HEK293T (cell line): ENCODE data around the gene SLC4A8.
A peak's percentile ranks its signal among the peaks of the same experiment; 100 is the strongest.

Experiments
- CTCF ChIA-PET: fragments of 350-600 bp; formaldehyde crosslinking; extraction: SDS; loops from one replicate; lab custom pipeline; 2021; ENCODE audit warnings: antibody characterized with exemption, inconsistent platforms; lab: Yijun Ruan, JAX
- POLR2A ChIA-PET: fragments of 350-600 bp; formaldehyde crosslinking; extraction: SDS; loops from one replicate; lab custom pipeline; 2020; ENCODE audit warnings: antibody characterized with exemption, inconsistent platforms; lab: Yijun Ruan, JAX
- DNase-seq: peaks from one replicate; pipeline ENCODE4 v3.0.0; 2012; ENCODE audit warnings: mixed read lengths; ENCODE audit errors: extremely low spot score
- ARNT ChIP-seq: fragments of 450-650 bp; IDR thresholded peaks from 2 replicates; pipeline ENCODE4 v1.6.1; 2017; ENCODE audit warnings: mild to moderate bottlenecking
- BHLHE40 ChIP-seq: fragments of 450-650 bp; IDR thresholded peaks from 2 replicates; pipeline ENCODE4 v1.6.1; 2016; ENCODE audit warnings: mild to moderate bottlenecking, moderate library complexity, borderline replicate concordance
- CTBP1 ChIP-seq: fragments of 450-650 bp; IDR thresholded peaks from 2 replicates; pipeline ENCODE4 v1.6.1; 2016; ENCODE audit warnings: borderline replicate concordance
- ELF4 ChIP-seq: fragments of 450-650 bp; IDR thresholded peaks from 2 replicates; pipeline ENCODE4 v1.6.1; 2017; ENCODE audit warnings: antibody characterized with exemption
- FOXA1 ChIP-seq: fragments of 450-650 bp; IDR thresholded peaks from 2 replicates; pipeline ENCODE4 v1.6.1; 2016; ENCODE audit warnings: mild to moderate bottlenecking
- FOXK2 ChIP-seq: fragments of 450-650 bp; IDR thresholded peaks from 2 replicates; pipeline ENCODE4 v1.6.1; 2016; ENCODE audit warnings: mild to moderate bottlenecking
- FOXM1 ChIP-seq: fragments of 450-650 bp; IDR thresholded peaks from 2 replicates; pipeline ENCODE4 v1.6.1; 2017; ENCODE audit warnings: mild to moderate bottlenecking, borderline replicate concordance
- HDGF ChIP-seq: fragments of 450-650 bp; IDR thresholded peaks from 2 replicates; pipeline ENCODE4 v1.6.1; 2017; ENCODE audit warnings: antibody characterized with exemption, borderline replicate concordance
- L3MBTL2 ChIP-seq: fragments of 450-650 bp; conservative IDR thresholded peaks from 2 replicates; pipeline ENCODE4 v1.6.1; 2016; ENCODE audit warnings: mild to moderate bottlenecking
- LEF1 ChIP-seq: fragments of 450-650 bp; IDR thresholded peaks from 2 replicates; pipeline ENCODE4 v1.6.1; 2017; ENCODE audit warnings: mild to moderate bottlenecking, borderline replicate concordance
- NFRKB ChIP-seq: fragments of 450-650 bp; IDR thresholded peaks from 2 replicates; pipeline ENCODE4 v1.6.1; 2016; ENCODE audit warnings: mild to moderate bottlenecking, moderate library complexity
- SP1 ChIP-seq: fragments of 450-650 bp; IDR thresholded peaks from 2 replicates; pipeline ENCODE4 v1.6.1; 2017
- SUZ12 ChIP-seq: fragments of 450-650 bp; IDR thresholded peaks from 2 replicates; pipeline ENCODE4 v1.6.1; 2016; ENCODE audit warnings: mild to moderate bottlenecking
- TARDBP ChIP-seq: fragments of 450-650 bp; IDR thresholded peaks from 2 replicates; pipeline ENCODE4 v1.6.1; 2016
- ZNF384 ChIP-seq: fragments of 450-650 bp; IDR thresholded peaks from 2 replicates; pipeline ENCODE4 v1.6.1; 2016
- TF ChIP-seq, protein P1 (sequence below): fragments of 450-650 bp; IDR thresholded peaks from 2 replicates; pipeline ENCODE4 v1.6.1; 2016

Gene SLC4A8

DNA sequence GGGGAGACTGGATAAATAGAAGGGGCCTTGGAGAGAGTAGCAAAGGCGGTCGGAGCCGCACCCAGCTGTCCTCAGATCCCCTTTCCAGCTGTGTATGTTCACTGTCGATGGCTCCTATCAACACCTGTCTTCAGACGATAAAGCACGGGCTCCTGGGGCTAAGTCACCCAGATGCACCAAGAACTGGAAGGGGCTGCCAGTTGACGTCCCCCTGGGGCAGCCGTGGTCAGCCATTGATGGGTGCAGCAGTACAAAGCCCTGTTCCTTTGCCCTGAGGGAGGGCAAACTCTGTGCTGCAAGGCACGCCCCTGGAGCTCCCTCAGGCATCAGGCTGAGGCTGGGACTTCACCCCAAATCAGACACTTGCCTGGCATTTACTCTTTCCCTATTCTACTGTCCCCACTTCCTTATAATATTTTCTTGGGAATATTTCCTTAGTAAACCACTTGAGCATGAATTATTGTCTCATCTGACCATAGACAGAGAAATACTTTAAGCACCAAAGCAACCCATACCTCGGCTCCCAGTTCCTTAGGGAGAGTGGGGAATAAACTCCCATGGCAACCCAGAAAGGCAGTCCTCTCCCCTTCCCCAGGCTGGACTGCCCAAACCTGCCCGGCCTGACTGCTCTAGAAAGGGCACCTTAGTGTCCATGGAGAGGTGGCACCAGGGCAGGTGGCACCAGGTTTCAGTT, 106.8 kb downstream of the SLC4A8 start:
- DNase-seq = no peak
- TF ChIP-seq ZNF384 = no peak
- TF ChIP-seq L3MBTL2 = no peak
- TF ChIP-seq ELF4 = no peak
- ChIA-PET CTCF (interaction anchor here (0.9 to 3.2 kb wide), 5 partner anchors 9 to 292 kb away, joined by 3 to 13 read pairs (median 7); no protein-coding TSS in a partner anchor), POLR2A (no interaction called here)

DNA sequence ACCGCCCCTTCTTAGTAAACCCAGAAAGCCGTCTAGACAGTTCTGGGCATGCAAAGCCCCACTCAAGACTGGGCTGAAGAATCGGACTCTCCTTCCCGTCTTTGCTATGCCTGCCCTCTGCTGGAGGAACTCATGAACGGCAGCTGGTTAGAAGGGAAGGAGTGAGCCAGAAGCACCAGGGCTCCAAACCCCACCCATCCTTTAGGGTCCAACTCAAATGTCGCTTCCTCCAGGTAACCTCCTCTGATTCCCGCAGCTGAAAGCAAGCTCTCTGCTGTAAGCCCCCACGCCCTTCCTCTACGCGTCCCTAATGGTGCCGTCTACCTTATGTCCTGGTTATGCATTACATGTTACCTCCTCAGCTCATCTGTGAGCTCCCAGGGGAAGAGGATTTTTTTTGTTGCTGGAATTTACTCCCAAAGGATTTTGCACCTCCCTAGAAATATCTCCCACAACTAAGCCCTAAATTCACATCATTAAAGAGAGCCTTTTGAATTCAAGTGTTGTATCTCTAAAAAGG, 107.4 kb downstream of the SLC4A8 start:
- POLR2A ChIA-PET = no interaction called here

DNA sequence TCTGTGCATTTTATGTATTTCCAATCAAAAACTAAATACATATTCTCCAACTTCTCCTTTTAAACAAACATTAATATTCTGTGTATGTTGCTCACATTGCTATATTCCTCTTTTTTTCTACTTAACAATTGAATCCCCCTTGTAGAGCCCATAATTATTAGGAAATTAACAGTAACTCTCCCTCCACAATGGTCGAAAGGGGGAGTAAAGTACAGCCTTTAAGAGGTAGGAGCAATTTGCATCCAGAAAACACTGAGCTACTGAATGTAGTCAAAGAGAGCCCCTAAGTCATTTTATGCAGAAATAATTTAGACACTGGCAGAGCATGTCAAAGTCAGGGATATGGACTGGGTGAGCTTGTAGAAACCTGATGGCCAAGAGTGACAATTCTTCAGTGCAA, 109.2 kb downstream of the SLC4A8 start:
- no peak for TF ChIP-seq CTBP1
- TF ChIP-seq TARDBP = no peak
- TF ChIP-seq L3MBTL2 = no peak
- no peak for TF ChIP-seq ARNT
- TF ChIP-seq ELF4 = no peak
- TF ChIP-seq SP1 = no peak
- TF ChIP-seq FOXA1 = no peak
- no peak for TF ChIP-seq ZNF384
- no peak for TF ChIP-seq HDGF
- TF ChIP-seq, protein P1, sequence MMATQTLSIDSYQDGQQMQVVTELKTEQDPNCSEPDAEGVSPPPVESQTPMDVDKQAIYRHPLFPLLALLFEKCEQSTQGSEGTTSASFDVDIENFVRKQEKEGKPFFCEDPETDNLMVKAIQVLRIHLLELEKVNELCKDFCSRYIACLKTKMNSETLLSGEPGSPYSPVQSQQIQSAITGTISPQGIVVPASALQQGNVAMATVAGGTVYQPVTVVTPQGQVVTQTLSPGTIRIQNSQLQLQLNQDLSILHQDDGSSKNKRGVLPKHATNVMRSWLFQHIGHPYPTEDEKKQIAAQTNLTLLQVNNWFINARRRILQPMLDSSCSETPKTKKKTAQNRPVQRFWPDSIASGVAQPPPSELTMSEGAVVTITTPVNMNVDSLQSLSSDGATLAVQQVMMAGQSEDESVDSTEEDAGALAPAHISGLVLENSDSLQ = no peak
- no peak for TF ChIP-seq FOXK2
- ChIA-PET POLR2A (no interaction called here), CTCF (interaction anchor here (0.5 to 0.8 kb wide), 9 partner anchors 9 to 1446 kb away, joined by 3 to 5 read pairs (median 3); no protein-coding TSS in a partner anchor)
- DNase-seq = no peak

More for the DNA sequence above, 107.4 kb downstream of the SLC4A8 start:
- CTCF ChIA-PET = interaction anchor here (0.6 to 2.1 kb wide), 5 partner anchors 10 to 292 kb away, joined by 3 to 13 read pairs (median 4); no protein-coding TSS in a partner anchor
- peak; percentile 80 for DNase-seq
- TF ChIP-seq BHLHE40 (no peak), NFRKB (no peak), FOXK2 (no peak)
- TF ChIP-seq, protein P1 = no peak

DNA sequence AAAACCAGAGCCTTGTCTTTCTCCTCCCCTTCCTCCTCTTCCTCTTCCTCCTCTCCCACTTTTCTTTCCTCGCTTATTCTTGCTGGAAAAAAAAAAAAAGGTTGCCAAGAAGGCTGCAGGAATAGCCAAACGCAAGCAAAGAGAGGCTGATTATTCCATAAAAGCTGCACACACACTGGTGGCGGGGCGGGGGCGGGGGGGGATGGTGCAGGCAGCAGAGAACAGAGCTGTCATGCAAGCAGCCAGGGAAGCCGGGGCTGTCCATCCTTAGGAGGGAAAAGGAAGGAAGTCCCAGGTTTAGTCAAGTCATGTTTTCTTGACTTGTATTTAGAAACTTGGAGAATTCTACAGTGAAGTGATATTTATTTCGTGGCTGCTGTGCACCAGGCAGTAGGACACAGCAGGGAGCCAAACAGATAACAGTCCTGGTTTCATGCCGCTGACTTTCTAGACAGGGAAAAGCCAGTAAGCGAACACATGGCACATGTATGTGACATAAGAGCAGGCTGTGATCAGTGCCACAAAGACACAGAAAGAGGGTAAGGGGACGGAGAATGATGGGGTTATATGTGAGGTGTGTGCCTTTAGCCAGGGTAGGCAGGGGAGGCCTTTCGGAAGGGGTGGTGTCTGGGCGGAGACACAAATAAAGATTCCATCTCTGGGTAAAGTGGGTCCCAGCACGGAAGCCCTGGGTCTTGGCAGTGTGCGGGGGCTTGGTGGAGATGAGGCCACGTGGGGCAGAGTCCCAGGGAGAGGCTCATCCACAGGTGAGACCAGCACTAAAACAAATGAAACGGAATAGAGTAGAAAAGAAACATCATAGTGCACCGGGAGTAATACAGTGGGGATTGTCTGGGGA, 109.8 kb downstream of the SLC4A8 start:
- POLR2A ChIA-PET = no interaction called here
- DNase-seq = no peak
- TF ChIP-seq FOXA1 = no peak
- no peak for TF ChIP-seq ARNT
- TF ChIP-seq, protein P1 = no peak
- TF ChIP-seq L3MBTL2 = 0 out of 2 replicates have a peak, but pooled peaks have one; percentile 20
- CTCF ChIA-PET = interaction anchor here (0.6 to 0.8 kb wide), 8 partner anchors 8 to 1445 kb away, joined by 3 to 5 read pairs (median 3); no protein-coding TSS in a partner anchor

DNA sequence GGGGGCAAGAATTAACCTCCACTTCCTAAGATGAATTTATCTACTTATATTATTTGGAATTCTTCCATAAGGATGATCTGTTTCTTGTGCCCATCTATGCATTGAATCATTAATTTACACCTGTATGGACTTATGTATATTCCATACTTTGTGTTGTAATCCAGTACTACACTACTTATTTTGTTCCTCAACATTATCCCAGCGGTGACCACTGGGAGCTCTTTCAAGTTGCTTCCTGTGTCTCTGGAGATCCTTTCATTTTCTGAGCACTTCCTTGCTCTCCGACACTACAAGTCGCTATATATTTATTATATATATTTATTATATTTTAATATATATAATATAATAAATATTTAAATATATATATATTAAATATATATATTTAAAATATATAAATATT, 111.5 kb downstream of the SLC4A8 start:
- TF ChIP-seq CTBP1 (no peak), ARNT (no peak), HDGF (no peak), SUZ12 (no peak), TARDBP (no peak), L3MBTL2 (no peak)
- no peak for DNase-seq
- ChIA-PET POLR2A (no interaction called here), CTCF (no interaction called here)

DNA sequence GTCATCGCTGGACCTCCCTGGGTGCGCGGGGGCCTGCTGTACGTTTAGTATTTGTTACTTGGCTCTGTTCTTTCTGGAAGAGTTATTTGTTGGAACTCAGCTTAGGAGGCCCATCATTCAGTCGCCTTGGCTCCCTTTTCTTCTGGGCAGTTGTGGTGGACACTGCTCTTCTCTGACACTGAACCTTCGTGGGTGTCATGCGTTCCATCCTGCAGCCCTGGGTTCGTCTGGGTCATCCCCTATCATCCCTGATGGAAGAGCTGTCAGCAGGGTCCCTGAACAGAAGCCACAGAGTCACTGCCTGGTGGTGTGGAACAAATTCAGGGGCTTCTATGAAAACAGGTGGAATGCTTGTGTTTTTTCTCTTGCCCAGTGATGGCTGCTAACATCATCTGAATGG, 113.5 kb downstream of the SLC4A8 start:
- CTCF ChIA-PET = no interaction called here
- TF ChIP-seq LEF1 (no peak), FOXK2 (no peak), ZNF384 (no peak), BHLHE40 (no peak), SP1 (no peak), TARDBP (no peak), FOXM1 (no peak)
- no peak for DNase-seq
- POLR2A ChIA-PET = no interaction called here

DNA sequence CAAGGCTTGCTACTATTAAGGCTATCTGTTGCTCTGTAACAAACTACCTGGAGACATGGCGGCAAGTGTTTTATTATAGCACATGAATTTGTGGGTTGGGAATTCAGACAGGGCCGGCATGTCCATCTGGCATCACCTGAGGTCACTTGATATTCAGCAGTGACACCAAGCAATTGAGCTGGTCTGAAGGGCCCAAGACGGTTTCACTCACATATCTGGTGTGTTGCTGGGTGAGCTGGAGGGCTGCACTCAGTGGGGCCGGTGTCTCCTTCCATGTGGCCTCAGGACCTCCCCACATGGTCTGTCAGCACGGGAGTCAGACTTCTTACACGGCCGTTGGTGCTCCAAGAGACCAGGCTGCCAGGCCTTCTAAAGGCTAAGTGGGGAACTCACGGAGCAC, 114.0 kb downstream of the SLC4A8 start:
- TF ChIP-seq NFRKB (no peak), HDGF (no peak), L3MBTL2 (no peak), ARNT (no peak), CTBP1 (no peak), BHLHE40 (no peak), LEF1 (no peak), FOXA1 (no peak), FOXK2 (no peak), ZNF384 (no peak), FOXM1 (no peak), SP1 (no peak), SUZ12 (no peak), ELF4 (no peak), TARDBP (no peak)
- TF ChIP-seq, protein P1 = no peak
- POLR2A ChIA-PET = no interaction called here
- DNase-seq = no peak
- CTCF ChIA-PET = no interaction called here
